ENCODE data around the gene ATP9B. TPM values are rescaled to one million over a fixed set of nuclear protein-coding genes. Genes with fewer than 3 reads are reported as not detected.
A peak's percentile ranks its signal among the peaks of the same experiment; 100 is the strongest.

ATP9B gene
- total RNA-seq, 1 experiment from 2014 or later: 20.9 TPM

DNA sequence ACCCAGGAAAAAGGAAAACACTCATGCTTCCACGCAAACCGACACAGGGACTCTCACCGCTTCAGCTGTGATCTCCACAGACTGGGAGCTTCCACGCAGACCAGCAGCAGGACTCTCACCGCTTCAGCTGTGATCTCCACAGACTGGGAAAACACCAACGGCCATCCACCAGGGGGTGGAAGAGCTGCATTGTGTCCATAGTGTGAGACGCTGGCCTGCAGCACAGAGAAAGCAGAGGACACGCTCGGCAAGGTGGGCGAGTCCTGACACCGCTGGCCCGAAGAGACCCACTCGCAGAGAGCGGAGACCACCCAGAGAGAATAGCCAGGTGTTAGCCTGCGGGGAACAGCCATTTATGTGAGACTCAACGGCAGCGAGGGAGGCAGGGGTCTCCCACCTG lies 284.1 kb downstream of the ATP9B start:
- Histone ChIP-seq H2BK20ac (ENCODE audit: low read depth, low read length, poor library complexity, severe bottlenecking) (no peak overlapping the region), H3K4me2 (ENCODE audit: insufficient read depth, insufficient read length, low read length) (no peak overlapping the region), H2AK5ac (ENCODE audit: insufficient read length, low read length) (no peak overlapping the region), H2BK5ac (ENCODE audit: insufficient read length, low read length) (no peak overlapping the region), H2AFZ (ENCODE audit: low read length) (no peak overlapping the region), H3K23ac (ENCODE audit: insufficient read length, low read depth, low read length) (no peak overlapping the region), H3K9me3 (ENCODE audit: control insufficient read depth, low read depth, low read length) (no peaks in the 10 kb centered on the region), H3K27me3 (ENCODE audit: insufficient read depth, low read length) (no peaks in the 10 kb centered on the region), H4K8ac (replicated peaks; ENCODE audit: insufficient read length, low read depth, low read length) (no peak overlapping the region), H3K14ac (ENCODE audit: insufficient read depth, low read length) (no peak overlapping the region), H2BK12ac (ENCODE audit: insufficient read length, low read depth, low read length) (no peak overlapping the region), H3T11ph (ENCODE audit: low read length) (no peak overlapping the region), H3K79me2 (ENCODE audit: insufficient read depth, low read length) (no peaks in the 10 kb centered on the region), H3K23me2 (ENCODE audit: insufficient read length, low read depth, low read length, poor library complexity, severe bottlenecking) (no peaks in the 10 kb centered on the region), H2BK15ac (ENCODE audit: low read depth, low read length) (no peak overlapping the region), H2BK120ac (ENCODE audit: low read depth, low read length, poor library complexity, severe bottlenecking) (no peak overlapping the region), H3K4ac (ENCODE audit: low read depth, low read length) (no peak overlapping the region), H4K20me1 (ENCODE audit: control insufficient read depth, insufficient read depth, insufficient read length) (no peaks in the 10 kb centered on the region), H4K91ac (ENCODE audit: insufficient read length, low read depth, low read length) (no peak overlapping the region), H4K5ac (ENCODE audit: insufficient read length, low read depth, low read length) (no peak overlapping the region), H3K79me1 (ENCODE audit: insufficient read depth, low read depth, low read length, poor library complexity, severe bottlenecking) (no peaks in the 10 kb centered on the region), H3K56ac (ENCODE audit: insufficient read length, low read depth, low read length) (no peak overlapping the region), H3K18ac (ENCODE audit: insufficient read length, low read depth, low read length) (no peak overlapping the region), H3K4me1 (ENCODE audit: insufficient read depth, low read length) (no peaks in the 10 kb centered on the region; the same call in 1 of the 2 replicates), H3K9ac (ENCODE audit: extremely low read depth, insufficient read length, low read length) (no peak overlapping the region), H3K27ac (ENCODE audit: insufficient read length, low read depth, low read length) (no peak overlapping the region)
- H3K36me3 Mint-ChIP-seq (ENCODE audit: insufficient read depth in 1 of 3, low read depth in 3 of 3): peaks cover 0 to 13% (median 7%) of the 10 kb centered on the region in 3 experiments; a peak in 5 of 7 replicates
- peaks cover 3 to 6% of the 10 kb centered on the region in 2 experiments; a peak in 2 of 4 replicates for H3K4me1 Mint-ChIP-seq
- DNase-seq: peak; percentile 65
- no peaks in the 10 kb centered on the region for H3K9me3 Mint-ChIP-seq
- TF ChIP-seq, protein P1, sequence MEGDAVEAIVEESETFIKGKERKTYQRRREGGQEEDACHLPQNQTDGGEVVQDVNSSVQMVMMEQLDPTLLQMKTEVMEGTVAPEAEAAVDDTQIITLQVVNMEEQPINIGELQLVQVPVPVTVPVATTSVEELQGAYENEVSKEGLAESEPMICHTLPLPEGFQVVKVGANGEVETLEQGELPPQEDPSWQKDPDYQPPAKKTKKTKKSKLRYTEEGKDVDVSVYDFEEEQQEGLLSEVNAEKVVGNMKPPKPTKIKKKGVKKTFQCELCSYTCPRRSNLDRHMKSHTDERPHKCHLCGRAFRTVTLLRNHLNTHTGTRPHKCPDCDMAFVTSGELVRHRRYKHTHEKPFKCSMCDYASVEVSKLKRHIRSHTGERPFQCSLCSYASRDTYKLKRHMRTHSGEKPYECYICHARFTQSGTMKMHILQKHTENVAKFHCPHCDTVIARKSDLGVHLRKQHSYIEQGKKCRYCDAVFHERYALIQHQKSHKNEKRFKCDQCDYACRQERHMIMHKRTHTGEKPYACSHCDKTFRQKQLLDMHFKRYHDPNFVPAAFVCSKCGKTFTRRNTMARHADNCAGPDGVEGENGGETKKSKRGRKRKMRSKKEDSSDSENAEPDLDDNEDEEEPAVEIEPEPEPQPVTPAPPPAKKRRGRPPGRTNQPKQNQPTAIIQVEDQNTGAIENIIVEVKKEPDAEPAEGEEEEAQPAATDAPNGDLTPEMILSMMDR (conservative IDR thresholded peaks at IDR 0.05): peak; percentile 60
- WGBS (ENCODE audit: extremely low coverage, insufficient read length, low lambda C conversion rate): no CpG with 5 or more reads among the region's 17 CpGs
- H3K27me3 Mint-ChIP-seq (ENCODE audit: low read depth): no peaks in the 10 kb centered on the region
- no peak overlapping the region; a peak in 1 of 7 replicates for H3K27ac Mint-ChIP-seq
- no peak overlapping the region for H3K4me3 Mint-ChIP-seq
